GM23248 (cell line): ENCODE results near the gene KLF18. TPM values are rescaled to one million over a fixed set of nuclear protein-coding genes. Genes with fewer than 3 reads are reported as not detected.
"Not testable (repeated sequence)": the region's sequence is repeated elsewhere in the genome, so short reads cannot be mapped to it uniquely, and the experiment has no call there.

Source experiments
- DNase-seq: peaks from one replicate; pipeline ENCODE4 v3.0.0-alpha.2; 2015
- H2AFZ ChIP-seq: fragments of 200-600 bp; sonication (generic); 2 replicates; pipeline ENCODE4 v1.6.1; 2016; ENCODE audit warnings: antibody characterized with exemption
- H3F3A ChIP-seq: fragments of 200-600 bp; sonication (generic); 2 replicates; pipeline ENCODE4 v1.6.1; 2016; ENCODE audit warnings: mild to moderate bottlenecking, antibody characterized with exemption, mixed run types; ENCODE audit not compliant: insufficient read depth
- H3K27ac ChIP-seq: fragments of 200-600 bp; sonication (generic); 2 replicates; pipeline ENCODE4 v1.5.1; 2016; ENCODE audit warnings: mild to moderate bottlenecking
- H3K27me3 ChIP-seq: fragments of 200-600 bp; sonication (generic); replicated peaks from 2 replicates; pipeline ENCODE4 v1.6.1; 2016; ENCODE audit warnings: mild to moderate bottlenecking; ENCODE audit not compliant: insufficient read depth
- H3K36me3 ChIP-seq: fragments of 200-600 bp; sonication (generic); 2 replicates; pipeline ENCODE4 v1.6.1; 2016; ENCODE audit warnings: low read depth, mild to moderate bottlenecking
- H3K4me1 ChIP-seq: fragments of 200-600 bp; sonication (generic); 2 replicates; pipeline ENCODE4 v1.6.1; 2016; ENCODE audit warnings: mild to moderate bottlenecking; ENCODE audit not compliant: insufficient read depth
- H3K4me2 ChIP-seq: fragments of 200-600 bp; sonication (generic); one replicate; pipeline ENCODE4 v1.6.1; 2016; ENCODE audit warnings: mild to moderate bottlenecking; ENCODE audit not compliant: unreplicated experiment
- H3K4me3 ChIP-seq: fragments of 200-600 bp; sonication (generic); 2 replicates; pipeline ENCODE4 v1.5.1; 2016; ENCODE audit warnings: mild to moderate bottlenecking
- H3K79me2 ChIP-seq: fragments of 200-600 bp; sonication (generic); 2 replicates; pipeline ENCODE4 v1.6.1; 2016; ENCODE audit warnings: mild to moderate bottlenecking; ENCODE audit not compliant: insufficient read depth
- H3K9ac ChIP-seq: fragments of 200-600 bp; sonication (generic); 2 replicates; pipeline ENCODE4 v1.6.1; 2016; ENCODE audit warnings: mild to moderate bottlenecking
- H3K9me2 ChIP-seq: fragments of 200-600 bp; sonication (generic); 2 replicates; pipeline ENCODE4 v1.6.1; 2016; ENCODE audit warnings: mixed run types, mild to moderate bottlenecking, moderate library complexity; ENCODE audit not compliant: insufficient read depth
- H3K9me3 ChIP-seq: fragments of 200-600 bp; sonication (generic); one replicate; pipeline ENCODE4 v1.6.1; 2017; ENCODE audit warnings: low read depth
- H4K20me1 ChIP-seq: fragments of 200-600 bp; sonication (generic); 2 replicates; pipeline ENCODE4 v1.6.0; 2016; ENCODE audit not compliant: insufficient read depth
- EZH2 ChIP-seq: fragments of 200-600 bp; sonication (generic); IDR thresholded peaks from 2 replicates; pipeline ENCODE4 v1.6.1; 2018; ENCODE audit warnings: antibody characterized with exemption, mild to moderate bottlenecking; ENCODE audit not compliant: insufficient read depth, poor library complexity, severe bottlenecking
- EZH2phosphoT487 ChIP-seq: fragments of 200-600 bp; sonication (generic); IDR thresholded peaks from 2 replicates; pipeline ENCODE4 v1.6.1; 2018; ENCODE audit warnings: antibody characterized with exemption, moderate library complexity, mild to moderate bottlenecking, low read depth; ENCODE audit not compliant: insufficient read depth
- WGBS, 2 experiments: methylation state at CpG; one replicate each; pipeline ENCODE4 v1.1.6; 2015 to 2017; ENCODE audit warnings: low lambda C conversion rate in 2 of 2, low coverage in 1 of 2; ENCODE audit errors: missing lambda C conversion rate in 2 of 2; 5-methylcytosine and 5-hydroxymethylcytosine counted together
- in situ Hi-C: fragments of 300-500 bp; cut with MboI; formaldehyde crosslinking; loops from 2 replicates; pipeline ENCODE4 v1.15.0; 2020
- polyA plus RNA-seq: library from polyadenylated mRNA; unstranded; fragments of >200 nt; fragmentation: Nextera tagmentation; extraction: Ambion mirVana; gene quantifications from 2 replicates; pipeline ENCODE4 v1.2.1, GENCODE V29; 2016
- total RNA-seq: library from RNA; depleted of rRNA; stranded (reverse); fragments of >200 nt; shearing (Covaris generic); gene quantifications from 2 replicates; pipeline ENCODE4 v1.2.3, GENCODE V29; 2014

Gene KLF18
- total and polyA plus RNA-seq, 2 experiments from 2014 or later: not detected

DNA sequence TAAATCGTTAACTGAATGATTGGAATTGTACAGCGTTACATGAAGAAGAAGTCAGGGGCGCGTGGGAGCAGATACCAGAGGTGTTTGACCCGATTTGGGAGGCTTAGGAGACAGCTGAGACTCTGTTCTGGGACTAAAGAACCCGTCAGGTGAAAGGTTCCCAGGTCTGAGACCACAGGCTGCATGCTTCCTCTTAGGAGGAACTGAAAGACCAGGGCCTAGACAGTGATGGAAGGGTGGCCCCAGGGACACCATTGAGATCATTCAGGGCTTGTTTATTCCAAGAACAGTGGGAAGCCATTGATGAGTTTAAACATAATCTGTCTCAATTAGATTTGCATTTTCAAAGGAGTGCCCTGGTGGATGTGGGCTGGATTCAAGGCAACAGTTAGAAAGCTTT is 21.9 kb downstream of the KLF18 start:
- Histone ChIP-seq H3K9ac (no peak overlapping the region), H3K27ac (no peak overlapping the region)
- TF ChIP-seq EZH2phosphoT487: no peak
- TF ChIP-seq EZH2: no peak

GRCh38 chr1:44118682-44119081 is 22.7 kb downstream of the KLF18 start, which contains the start of gene KLF17:
Gene KLF17 (plus strand): TSS chr1:44118821. CDS start chr1:44118908, 87 bp downstream.
- Histone ChIP-seq H3K4me1 (no peaks in the 10 kb centered on the region), H4K20me1 (no peaks in the 10 kb centered on the region), H3K27ac (no peak within 1 kb of the TSS), H3K79me2 (no peaks in the 10 kb centered on the region), H3K27me3 (no peaks in the 10 kb centered on the region), H3K4me3 (no peak within 1 kb of the TSS), H2AFZ (no peak within 1 kb of the TSS), H3K9me2 (no peaks in the 10 kb centered on the region), H3F3A (no peaks in the 10 kb centered on the region), H3K9ac (no peak within 1 kb of the TSS), H3K36me3 (no peaks in the 10 kb centered on the region), H3K4me2 (no peak within 1 kb of the TSS), H3K9me3 (no peaks in the 10 kb centered on the region)
- TF ChIP-seq EZH2 (no peak), EZH2phosphoT487 (no peak)
- 79 to 92% methylated on average over 10 to 25 of the region's 25 CpGs for WGBS, 2 experiments
- in situ Hi-C loops: no loop called here
- no peak for DNase-seq

More for the DNA sequence above, 21.9 kb downstream of the KLF18 start:
- in situ Hi-C loops: no loop called here
- no peak for DNase-seq
- Histone ChIP-seq H3F3A (no peaks in the 10 kb centered on the region), H2AFZ (no peak overlapping the region), H3K9me3 (no peaks in the 10 kb centered on the region), H3K9me2 (no peaks in the 10 kb centered on the region), H3K4me3 (no peak overlapping the region), H3K4me2 (no peak overlapping the region), H3K27me3 (no peaks in the 10 kb centered on the region), H3K36me3 (no peaks in the 10 kb centered on the region), H3K79me2 (no peaks in the 10 kb centered on the region), H4K20me1 (no peaks in the 10 kb centered on the region), H3K4me1 (no peaks in the 10 kb centered on the region)
- 59 to 63% methylated on average over 6 of the region's 6 CpGs for WGBS, 2 experiments

DNA sequence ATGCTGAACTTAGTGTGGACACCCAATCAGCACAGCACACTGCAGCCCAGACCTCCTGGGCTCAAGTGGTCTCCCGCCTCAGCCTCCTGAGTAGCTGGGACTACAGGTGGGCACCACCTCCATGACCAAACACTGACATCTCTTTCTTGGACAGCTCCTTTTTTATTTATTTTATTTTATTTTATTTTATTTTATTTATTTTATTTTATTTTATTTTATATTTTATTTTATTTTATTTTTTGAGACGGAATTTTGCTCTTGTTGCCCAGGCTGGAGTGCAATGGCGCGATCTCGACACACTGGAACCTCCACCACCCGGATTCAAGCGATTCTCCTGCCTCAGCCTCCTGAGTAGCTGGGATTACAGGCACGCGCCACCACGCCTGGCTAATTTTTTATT is 24.2 kb downstream of the KLF18 start:
- H3K4me3 ChIP-seq, H3K79me2 ChIP-seq, H3K9me2 ChIP-seq, H3K36me3 ChIP-seq, H3K4me1 ChIP-seq, H3K9ac ChIP-seq, H3K27ac ChIP-seq, H3K27me3 ChIP-seq, H4K20me1 ChIP-seq, in situ Hi-C loops, H3K4me2 ChIP-seq, H3F3A ChIP-seq, H2AFZ ChIP-seq, DNase-seq, H3K9me3 ChIP-seq: not testable (repeated sequence)
- 89 to 93% methylated on average over 10 of the region's 10 CpGs for WGBS, 2 experiments

GRCh38 chr1:44114098-44114497 is 27.3 kb downstream of the KLF18 start:
- no peaks in the 10 kb centered on the region for H4K20me1 ChIP-seq
- no peaks in the 10 kb centered on the region for H3F3A ChIP-seq
- H3K4me2 ChIP-seq: no peak overlapping the region
- H3K27ac ChIP-seq: no peak overlapping the region
- in situ Hi-C loops: no loop called here
- 59 to 66% methylated on average over 7 of the region's 7 CpGs for WGBS, 2 experiments
- H2AFZ ChIP-seq: no peak overlapping the region
- no peaks in the 10 kb centered on the region for H3K9me3 ChIP-seq
- no peaks in the 10 kb centered on the region for H3K27me3 ChIP-seq
- no peaks in the 10 kb centered on the region for H3K36me3 ChIP-seq
- TF ChIP-seq EZH2phosphoT487 (no peak), EZH2 (no peak)
- DNase-seq: no peak
- H3K79me2 ChIP-seq: no peaks in the 10 kb centered on the region
- no peaks in the 10 kb centered on the region for H3K9me2 ChIP-seq
- no peak overlapping the region for H3K9ac ChIP-seq
- H3K4me1 ChIP-seq: no peaks in the 10 kb centered on the region
- no peak overlapping the region for H3K4me3 ChIP-seq

- DNase-seq: no peak
Measured at GRCh38 chr1:44113095-44113609, 28.3 kb downstream of the KLF18 start.

More at GRCh38 chr1:44113095-44113609, 28.3 kb downstream of the KLF18 start:
- in situ Hi-C loops: no loop called here
- Histone ChIP-seq H3K4me1 (peaks cover 3% of the 10 kb centered on the region; the same call in 1 of the 2 replicates), H3F3A (0 out of 2 replicates have a peak, but pooled peaks cover 3% of the 10 kb centered on the region), H3K4me3 (no peak overlapping the region), H3K79me2 (no peaks in the 10 kb centered on the region), H3K9ac (no peak overlapping the region), H3K27me3 (no peaks in the 10 kb centered on the region), H3K36me3 (no peaks in the 10 kb centered on the region), H4K20me1 (no peaks in the 10 kb centered on the region), H3K4me2 (no peak overlapping the region), H3K9me3 (no peaks in the 10 kb centered on the region), H2AFZ (no peak overlapping the region), H3K27ac (no peak overlapping the region), H3K9me2 (no peaks in the 10 kb centered on the region)
- WGBS, 2 experiments: 59 to 60% methylated on average over 2 of the region's 2 CpGs
- TF ChIP-seq EZH2 (no peak), EZH2phosphoT487 (no peak)
